A549 (cell line): Measurements from ENCODE around the gene AMFR.

Source experiments
- CBX2 ChIP-seq: fragments of 200-600 bp; sonication (generic); IDR thresholded peaks from 2 replicates; pipeline ENCODE4 v1.6.1; 2016; ENCODE audit warnings: low read depth, mild to moderate bottlenecking, borderline replicate concordance
- CEBPB ChIP-seq, 2 experiments: fragments of >200 bp in 1 of 2; sonication (Bioruptor Twin) in 1 of 2; formaldehyde crosslinking in 1 of 2; IDR thresholded peaks; 2 replicates each; pipeline ENCODE4 v1.6.1; 2012 to 2016
- CTCF ChIP-seq: fragments of >200 bp; sonication (Bioruptor Twin); formaldehyde crosslinking; IDR thresholded peaks from 3 replicates; pipeline ENCODE4 v1.5.1; 2016
- EP300 ChIP-seq, 2 experiments: fragments of >200 bp; sonication (Bioruptor Twin); formaldehyde crosslinking; IDR thresholded peaks; 2 replicates in 1 of 2; 3 replicates in 1 of 2; pipeline ENCODE4 v1.6.1; 2016 to 2017
- ESRRA ChIP-seq: fragments of 150-350 bp; IDR thresholded peaks from 2 replicates; pipeline ENCODE4 v1.6.1; 2014; ENCODE audit warnings: mild to moderate bottlenecking, low read length, borderline replicate concordance
- HDAC2 ChIP-seq: fragments of 200-600 bp; sonication (generic); IDR thresholded peaks from 2 replicates; pipeline ENCODE4 v1.6.1; 2016
- HMGXB4 ChIP-seq: fragments of 250-450 bp; sonication (Bioruptor Pico); IDR thresholded peaks from 2 replicates; pipeline ENCODE4 v1.5.0; 2021; ENCODE audit warnings: mild to moderate bottlenecking, moderate library complexity, borderline replicate concordance
- HOXA7 ChIP-seq: fragments of 250-450 bp; sonication (Bioruptor Pico); IDR thresholded peaks from 2 replicates; pipeline ENCODE4 v1.5.0; 2020; ENCODE audit warnings: mild to moderate bottlenecking, moderate library complexity
- KDM5A ChIP-seq: fragments of 200-600 bp; sonication (generic); IDR thresholded peaks from 2 replicates; pipeline ENCODE4 v1.6.1; 2016; ENCODE audit warnings: antibody characterized with exemption, mild to moderate bottlenecking
- MAX ChIP-seq: IDR thresholded peaks from 2 replicates; pipeline ENCODE4 v1.6.1; 2012
- POLR2A ChIP-seq: IDR thresholded peaks from 2 replicates; pipeline ENCODE4 v1.6.1; 2012; ENCODE audit warnings: mild to moderate bottlenecking, low read length
- REST ChIP-seq: fragments of 200-600 bp; sonication (generic); IDR thresholded peaks from 2 replicates; pipeline ENCODE4 v1.6.1; 2016; ENCODE audit warnings: antibody characterized with exemption, mild to moderate bottlenecking, moderate library complexity

- no peak for TF ChIP-seq MAX
- no peak for TF ChIP-seq CTCF
- no peak for TF ChIP-seq REST
- no peak for TF ChIP-seq HDAC2
- no peak for TF ChIP-seq HOXA7 (CRISPR knock-in tag)
- TF ChIP-seq ESRRA: no peak
- TF ChIP-seq POLR2A: no peak
- TF ChIP-seq KDM5A: no peak
- no peak for TF ChIP-seq EP300 (IDR thresholded peaks at IDR 0.05)
- TF ChIP-seq CEBPB (IDR thresholded peaks at IDR 0.05): no peak
- TF ChIP-seq HMGXB4 (CRISPR knock-in tag): no peak
- TF ChIP-seq CBX2: no peak
These were observed 106.0 kb downstream of the AMFR start for GRCh38 chr16:56319376-56319775.
